GOT3 (cell line): ENCODE results near the gene LMNTD2.
A peak's percentile ranks its signal among the peaks of the same experiment; 100 is the strongest.
"Not testable (repeated sequence)": the region's sequence is repeated elsewhere in the genome, so short reads cannot be mapped to it uniquely, and the experiment has no call there.

ENCODE experiments used
- DNase-seq: peaks from one replicate; lab custom pipeline; 2025; ENCODE audit warnings: mixed read lengths; lab: John Stamatoyannopoulos, UW

Gene LMNTD2

DNA sequence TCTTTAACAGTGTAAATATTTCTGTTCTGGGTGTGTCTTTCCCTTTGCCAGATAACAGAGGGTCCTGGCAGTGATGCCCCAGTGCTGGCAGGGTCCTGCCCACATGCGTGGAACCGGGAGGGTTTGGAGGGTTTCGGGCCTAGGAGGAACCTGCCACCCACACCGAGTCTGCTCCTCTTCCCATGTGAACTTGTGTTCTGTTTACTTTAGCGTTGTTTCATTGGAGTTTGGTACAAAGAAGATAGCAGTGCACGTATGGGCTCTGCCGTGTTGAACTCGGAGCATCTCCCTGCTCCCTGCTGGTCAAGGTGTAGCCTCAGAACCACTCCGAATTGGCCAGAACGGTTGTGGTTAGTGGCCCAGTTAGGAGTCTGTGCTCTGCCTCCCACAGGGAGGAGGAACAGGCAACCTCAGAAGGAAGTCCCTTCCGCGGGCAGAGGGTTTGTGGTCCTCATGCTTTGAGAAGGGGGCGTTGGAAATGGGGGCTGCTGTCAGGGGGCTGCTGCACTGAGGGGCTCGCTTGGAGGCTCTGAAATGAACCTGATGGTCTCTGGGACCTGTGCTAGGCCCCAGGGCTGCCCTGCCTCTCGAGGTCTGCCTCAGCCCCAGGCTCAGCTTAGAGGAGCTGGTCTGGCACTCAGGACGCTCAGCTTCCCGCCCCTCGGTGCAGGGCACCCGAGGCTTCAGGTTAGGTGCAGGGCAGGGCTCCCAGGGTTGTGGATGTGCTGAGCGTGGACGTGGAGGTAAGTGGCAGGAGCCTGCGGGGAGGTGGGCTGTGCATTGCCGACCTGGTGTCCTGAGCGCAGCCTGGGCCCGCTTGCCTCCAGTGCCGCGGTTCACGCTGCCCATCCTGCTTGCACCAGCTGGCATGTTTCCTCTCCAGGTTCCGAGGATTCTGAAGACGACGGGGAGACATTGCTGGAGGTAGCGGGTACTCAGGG is 26.1 kb upstream of the LMNTD2 start:
- DNase-seq = no peak

- no peak for DNase-seq
These were observed 23.7 kb upstream of the LMNTD2 start for GRCh38 chr11:584287-584686.

DNA sequence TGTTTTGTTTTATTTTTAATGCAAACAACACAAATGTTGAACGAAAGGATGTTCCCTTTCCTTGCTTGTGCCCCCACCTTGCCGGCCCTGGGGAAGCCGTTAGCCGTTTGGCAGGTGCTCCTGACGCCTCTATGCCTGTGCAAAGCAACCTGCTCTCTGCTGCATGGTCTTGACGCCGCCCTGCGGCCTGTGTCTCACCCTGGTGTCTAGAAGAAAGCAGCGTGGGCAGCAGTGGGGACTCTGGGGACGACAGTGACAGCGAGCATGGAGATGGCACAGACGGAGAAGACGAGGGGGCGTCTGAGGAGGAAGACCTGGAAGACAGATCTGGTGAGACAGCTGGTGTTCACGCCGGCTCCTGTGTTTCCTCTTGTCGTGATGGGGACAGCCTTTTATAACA is 21.2 kb upstream of the LMNTD2 start:
- no peak for DNase-seq

GRCh38 chr11:581342-581741 is 20.8 kb upstream of the LMNTD2 start:
- no peak for DNase-seq

DNA sequence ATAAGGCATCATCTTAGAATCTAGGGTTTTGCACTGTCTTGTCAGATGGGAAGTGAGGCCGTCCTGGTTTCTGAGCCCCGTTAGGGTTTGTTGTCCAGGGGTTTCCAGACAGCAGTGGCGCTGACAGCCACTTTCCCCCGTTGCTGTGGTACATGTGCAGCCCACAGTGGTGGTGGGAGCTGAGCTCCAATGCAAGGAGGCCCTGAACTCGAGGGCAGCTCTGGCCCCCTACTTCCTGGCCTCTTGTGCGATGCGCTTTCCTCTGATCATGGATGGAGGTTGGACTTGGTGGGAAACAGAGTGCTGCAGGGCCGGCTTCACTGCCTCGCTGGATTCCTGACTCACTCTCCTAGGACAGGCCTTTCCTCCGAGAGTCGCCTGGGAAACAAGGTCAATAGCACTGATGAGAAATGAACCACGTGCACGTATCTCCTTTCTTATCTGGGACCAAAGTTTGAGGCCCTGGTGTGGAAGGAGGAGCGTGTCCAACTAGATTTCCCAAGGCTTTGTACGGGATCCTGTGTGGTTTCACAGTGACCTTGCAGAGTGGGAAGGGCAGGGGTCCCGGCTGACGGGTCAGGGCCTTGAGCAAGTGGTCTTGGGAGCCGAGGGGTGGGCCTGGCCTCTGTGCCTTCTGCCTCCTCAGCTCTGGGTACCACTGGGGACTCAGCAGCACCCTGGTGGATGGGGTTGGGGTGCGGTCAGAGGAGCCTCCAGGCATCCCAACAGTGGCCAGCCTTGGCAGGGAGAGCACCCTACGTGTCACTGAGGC is 19.5 kb upstream of the LMNTD2 start:
- DNase-seq = no peak

- DNase-seq = no peak
These were observed 17.9 kb upstream of the LMNTD2 start for GRCh38 chr11:578276-579035.

DNA sequence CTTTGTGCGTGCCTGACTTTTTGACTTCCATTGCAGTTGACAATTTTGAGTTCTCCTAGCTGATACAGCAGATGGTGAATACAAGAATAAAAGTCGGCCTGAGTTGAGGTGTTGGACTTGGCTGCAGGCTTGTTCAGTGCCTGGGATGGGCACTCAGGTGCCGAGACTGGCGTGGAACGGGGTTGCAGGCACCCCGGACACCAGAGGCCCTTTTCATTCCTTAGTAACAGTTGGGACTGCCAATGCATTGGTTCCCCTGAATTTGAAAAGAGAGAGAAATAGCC is 17.0 kb upstream of the LMNTD2 start:
- DNase-seq = no peak

- no peak for DNase-seq
These were observed 16.5 kb upstream of the LMNTD2 start for GRCh38 chr11:576811-577610.

- DNase-seq = peak; percentile 74
These were observed 15.6 kb upstream of the LMNTD2 start, which contains the start of gene PHRF1 for GRCh38 chr11:575996-576768. PHRF1 (plus strand) TSS chr11:576470; CDS start chr11:581513, 5,043 bp downstream.

DNA sequence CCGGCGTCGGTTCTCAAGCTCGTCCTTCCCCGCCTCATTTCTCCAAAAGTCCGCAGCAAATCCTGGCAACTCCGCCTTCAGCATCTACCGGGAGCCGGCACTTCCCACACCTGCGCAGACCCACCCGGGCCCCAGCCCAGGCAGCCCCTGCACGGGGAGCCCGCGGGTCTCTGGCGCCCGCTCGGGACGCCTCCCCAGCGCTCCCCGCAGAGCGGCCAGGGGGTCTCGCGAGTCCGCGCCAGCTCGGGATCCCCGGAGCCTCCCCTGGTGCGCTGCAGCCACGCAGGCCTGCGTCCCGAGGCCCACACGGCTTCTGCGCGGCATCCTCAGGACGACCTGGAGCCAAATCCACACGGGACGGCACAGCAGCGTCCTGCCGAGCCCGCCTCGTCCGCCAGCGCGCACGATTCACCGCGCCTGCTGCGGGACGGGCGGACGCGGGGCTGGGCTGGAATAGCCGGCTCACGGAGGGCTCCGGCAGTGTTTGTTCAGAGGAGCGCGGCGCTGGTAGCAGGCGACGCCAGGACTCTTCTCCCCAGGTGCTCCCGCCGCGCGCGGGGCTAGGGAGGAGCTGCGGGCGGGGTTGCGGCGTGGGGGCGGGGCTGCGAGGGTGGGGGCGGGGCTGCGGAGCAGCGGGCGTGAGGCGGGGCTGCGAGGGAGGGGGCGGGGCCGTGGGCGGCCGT is 14.9 kb upstream of the LMNTD2 start:
- DNase-seq = no peak

DNA sequence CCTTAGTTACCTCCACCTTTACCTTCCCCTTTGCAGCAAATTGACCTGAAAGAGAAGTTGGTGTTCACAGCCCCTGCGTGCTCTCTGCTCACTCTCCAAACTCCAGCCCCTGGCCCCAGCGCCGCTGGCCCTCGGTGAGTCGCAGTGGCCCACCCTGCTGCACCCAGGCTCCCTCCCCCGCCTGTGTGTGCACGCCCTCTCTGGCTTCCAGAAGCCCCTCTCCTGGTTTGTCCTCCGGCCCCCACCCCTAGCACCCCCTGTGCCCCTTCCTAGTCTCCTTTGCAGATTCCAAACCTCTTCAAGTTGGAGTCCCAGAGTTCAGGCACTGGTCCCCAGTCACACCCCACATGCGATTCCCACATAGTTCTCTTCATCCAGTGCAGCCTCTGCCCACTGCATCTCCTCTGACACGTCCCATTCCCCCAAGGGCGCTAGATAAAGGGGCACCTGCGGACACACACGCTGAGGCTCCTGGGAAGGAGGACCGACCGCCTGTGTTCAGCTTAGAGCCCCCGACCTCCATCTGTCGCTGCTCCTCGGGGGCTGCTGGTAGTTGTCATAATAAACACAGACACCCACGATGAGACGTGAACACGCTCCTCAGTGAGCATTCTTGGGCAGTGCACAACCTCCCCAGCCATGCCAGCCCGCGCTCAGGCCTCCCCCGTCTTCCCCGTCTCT is 14.2 kb upstream of the LMNTD2 start:
- no peak for DNase-seq

DNA sequence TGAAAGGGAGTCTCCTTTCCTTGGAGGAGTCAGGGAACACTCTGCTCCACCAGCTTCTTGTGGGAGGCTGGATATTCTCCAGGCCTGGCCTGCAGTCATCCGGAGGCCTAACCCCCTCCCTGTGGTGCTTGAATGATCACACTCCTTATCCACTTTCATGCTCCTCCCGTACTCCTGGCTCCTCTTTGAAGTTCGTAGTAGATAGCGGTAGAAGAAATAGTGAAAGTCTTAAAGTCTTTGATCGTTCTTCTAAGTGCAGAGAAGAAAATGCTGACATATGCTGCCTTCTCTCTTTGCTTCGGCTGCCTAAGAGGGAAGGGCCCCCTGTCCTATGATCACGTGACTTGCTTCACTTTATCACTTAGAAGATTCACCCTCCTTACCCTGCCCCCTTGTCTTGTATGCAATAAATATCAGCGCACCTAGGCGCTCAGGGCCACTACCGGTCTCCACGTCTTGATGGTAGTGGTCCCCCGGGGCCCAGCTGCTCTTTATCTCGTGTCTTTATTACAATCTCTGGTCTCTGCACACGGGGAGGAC is 13.6 kb upstream of the LMNTD2 start:
- not testable (repeated sequence) for DNase-seq

- DNase-seq = no peak
These were observed 12.7 kb upstream of the LMNTD2 start for GRCh38 chr11:573146-573759.

- DNase-seq = no peak
These were observed 11.3 kb upstream of the LMNTD2 start for GRCh38 chr11:571802-572185.

DNA sequence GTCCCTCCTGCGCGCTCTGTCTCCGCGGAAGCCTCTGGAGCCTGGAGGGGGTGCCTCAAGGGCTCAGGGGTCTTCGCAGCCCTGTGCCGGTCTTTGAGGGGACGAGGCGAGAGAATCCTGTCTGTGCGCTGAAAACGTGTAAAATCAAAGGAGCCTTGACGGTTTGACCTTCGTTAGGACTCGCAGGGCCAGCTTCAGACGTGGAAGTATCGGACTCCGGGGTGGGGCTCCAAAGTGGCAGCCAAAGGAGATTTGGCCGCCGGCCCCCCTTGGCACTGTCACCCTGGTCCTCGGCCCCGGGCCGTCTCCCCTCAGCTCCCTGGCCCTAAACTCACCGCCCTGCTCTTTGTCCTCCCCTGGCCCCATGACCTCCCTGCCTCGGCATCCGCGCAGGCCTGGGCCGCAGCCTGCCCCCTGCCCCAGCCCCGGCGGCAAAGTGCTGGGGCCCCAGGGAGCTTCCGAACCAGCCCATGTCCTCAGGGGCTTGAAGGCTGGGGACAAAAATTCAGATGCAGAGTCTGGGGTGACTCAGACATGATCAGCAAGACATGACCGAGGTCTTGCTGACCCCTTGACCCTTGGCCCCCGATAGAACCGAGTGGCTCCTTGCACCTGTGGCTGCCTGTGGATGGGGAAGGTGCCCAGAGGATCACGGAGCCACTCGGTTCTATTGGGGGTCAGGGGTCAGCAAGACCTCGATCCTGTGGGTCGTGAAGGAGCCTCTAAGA is 8.8 kb upstream of the LMNTD2 start:
- no peak for DNase-seq

DNA sequence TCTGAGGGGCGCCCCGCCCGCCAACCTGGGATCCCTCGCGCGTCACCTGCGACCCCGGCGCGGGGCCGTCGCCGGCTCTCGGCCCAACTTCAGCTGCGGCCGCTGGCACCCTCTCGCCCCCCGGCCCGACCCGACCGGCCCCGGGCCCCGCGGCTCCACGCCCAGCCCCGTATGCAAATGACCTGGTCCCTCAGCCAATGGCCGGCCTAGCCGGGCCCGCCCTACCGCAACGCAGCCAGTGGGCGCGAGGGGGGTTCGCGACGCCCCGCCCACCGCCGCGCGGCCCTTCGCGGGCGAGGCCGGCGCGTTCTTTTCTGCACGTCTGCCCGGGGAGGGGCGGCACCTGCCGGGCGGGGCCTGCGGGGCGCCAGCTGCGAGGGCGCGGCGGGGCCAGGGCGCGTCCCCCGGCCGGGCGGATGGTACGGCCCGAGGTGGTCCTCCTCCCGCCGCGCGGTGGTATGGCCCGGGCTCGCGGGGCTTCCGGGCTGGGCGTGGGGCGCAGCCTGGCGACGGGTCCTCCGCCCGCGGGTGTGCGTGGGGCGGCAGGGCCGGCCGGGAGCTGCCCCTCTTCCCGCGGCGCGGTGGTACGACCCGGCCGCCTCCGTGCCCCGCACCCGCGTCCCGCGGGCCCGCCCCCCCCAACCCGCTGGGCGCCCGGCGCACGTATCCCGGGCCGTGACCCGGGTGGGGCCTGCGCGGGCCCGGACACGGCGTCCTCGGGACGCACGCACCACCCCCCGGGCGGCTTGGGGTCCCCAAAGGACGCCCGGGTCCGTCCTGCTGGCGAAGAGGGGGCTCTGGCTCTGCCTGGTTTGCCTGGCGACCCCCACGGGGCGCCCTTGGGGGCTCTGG is 8.0 kb upstream of the LMNTD2 start:
- DNase-seq = peak; percentile 31

DNA sequence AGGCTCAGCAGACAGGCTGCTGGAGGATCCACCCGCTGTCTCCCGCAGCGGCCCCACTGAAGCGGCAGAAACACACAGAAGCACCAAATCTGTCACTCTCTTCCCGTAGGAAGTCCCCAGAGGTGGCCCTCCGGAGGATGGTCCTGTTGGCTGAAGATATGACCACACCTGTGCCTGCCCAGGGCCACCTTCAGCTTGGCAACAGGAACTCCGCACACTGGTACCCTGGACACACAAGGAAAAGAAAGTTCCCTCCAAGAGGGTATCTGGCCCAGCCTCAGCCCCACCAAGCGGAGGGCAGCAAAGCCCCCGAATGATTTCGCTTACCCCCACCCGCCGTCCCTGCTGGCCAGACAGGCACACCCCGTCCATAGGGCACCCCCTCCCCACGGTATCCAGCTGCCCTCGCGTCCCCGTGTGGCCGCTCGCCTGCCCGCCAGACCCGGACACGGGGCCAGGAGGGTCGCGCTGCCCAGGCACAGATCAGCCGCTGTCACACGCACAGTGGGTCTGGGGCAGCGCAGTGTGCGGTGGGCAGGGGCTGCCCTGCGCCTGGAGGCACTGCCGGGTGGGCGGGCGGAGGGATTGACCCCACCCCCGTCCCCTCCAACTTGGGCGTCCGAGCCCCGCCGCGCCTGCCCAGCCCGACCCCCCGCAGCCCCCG is 7.2 kb upstream of the LMNTD2 start:
- DNase-seq = no peak
